CD4-positive, CD25-positive, alpha-beta regulatory T cell (primary cell): ENCODE measurements around the gene SLC12A7. TPM values are rescaled to one million over a fixed set of nuclear protein-coding genes. Genes with fewer than 3 reads are reported as not detected.

Experiments
- polyA plus RNA-seq, 4 donors: library from polyadenylated mRNA; unstranded; fragments of 300-500 nt; fragmentation: Illumina TruSeq; gene quantifications; one replicate each; pipeline ENCODE4 v1.2.3, GENCODE V29; 2021
- total RNA-seq: library from RNA; stranded (reverse); gene quantifications from one replicate; pipeline ENCODE4 v1.2.3, GENCODE V29; 2022

Gene SLC12A7
- total and polyA plus RNA-seq, 5 donors from 2014 or later, result 2.2 to 16.0 (median 7.0) TPM

Other genes starting within 250 kb of the SLC12A7 start
- gene BRD9, start 219.3 kb downstream of the SLC12A7 start, total RNA-seq, result 139 TPM
- gene BRD9, start 219.3 kb downstream of the SLC12A7 start, polyA plus RNA-seq, result 10 to 100 TPM in 3 of 4 donors, 1 to 10 TPM in 1; 9.7 to 15.9 (median 12.0) TPM
- gene TRIP13, start 219.2 kb downstream of the SLC12A7 start, total RNA-seq, result 1.2 TPM
- 1 to 10 TPM; 1.1 to 1.7 (median 1.3) TPM for gene TRIP13, start 219.2 kb downstream of the SLC12A7 start, polyA plus RNA-seq
- not detected for gene NKD2, start 103.3 kb downstream of the SLC12A7 start, total RNA-seq
- gene NKD2, start 103.3 kb downstream of the SLC12A7 start, polyA plus RNA-seq, result not detected
- gene SLC6A19, start 89.5 kb upstream of the SLC12A7 start, total RNA-seq, result not detected
- gene SLC6A19, start 89.5 kb upstream of the SLC12A7 start, polyA plus RNA-seq, result not detected
- gene SLC6A18, start 113.3 kb upstream of the SLC12A7 start, total RNA-seq, result not detected
- not detected for gene SLC6A18, start 113.3 kb upstream of the SLC12A7 start, polyA plus RNA-seq
- 0.22 TPM for gene TERT, start 183.0 kb upstream of the SLC12A7 start, total RNA-seq
- gene TERT, start 183.0 kb upstream of the SLC12A7 start, polyA plus RNA-seq, result not detected
- 104 TPM for gene CLPTM1L, start 233.0 kb upstream of the SLC12A7 start, total RNA-seq
- 10 to 100 TPM; 25.3 to 60.8 (median 46.2) TPM for gene CLPTM1L, start 233.0 kb upstream of the SLC12A7 start, polyA plus RNA-seq